Endothelial cell of umbilical vein (primary cell): ENCODE measurements around the gene TTYH3. TPM values are rescaled to one million over a fixed set of nuclear protein-coding genes. Genes with fewer than 3 reads are reported as not detected.
A peak's percentile ranks its signal among the peaks of the same experiment; 100 is the strongest.

Experiments
- BruUV-seq: library from RNA; stranded (reverse); fragments of 400-500 nt; replicated peaks from 2 replicates; lab custom pipeline; 2021; lab: Mats Ljungman, UMichigan
- CTCF ChIA-PET: fragments of 300-600, 350-600 bp; sonication (Branson Sonifier 250); formaldehyde crosslinking; loops from one replicate; lab custom pipeline; 2021; ENCODE audit warnings: antibody characterized with exemption, inconsistent platforms; lab: Charles Lee
- POLR2A ChIA-PET: fragments of 300-600, 350-600 bp; sonication (Branson Sonifier 250); formaldehyde crosslinking; loops from one replicate; lab custom pipeline; 2021; ENCODE audit warnings: antibody characterized with exemption, inconsistent platforms; lab: Charles Lee
- DNase-seq: peaks from one replicate; pipeline ENCODE4 v3.0.0-alpha.2; 2011; ENCODE audit warnings: low read depth, low spot score
- FAIRE-seq: peaks from 2 replicates; lab custom pipeline; 2011; peaks lifted over from hg19 to GRCh38; lab: Jason Lieb, UNC
- H2AFZ ChIP-seq: 2 replicates; pipeline ENCODE4 v1.6.0; 2012; ENCODE audit warnings: low read depth, low read length, control low read depth, inconsistent platforms
- H3K27ac ChIP-seq: 2 replicates; pipeline ENCODE4 v1.5.1; 2011; ENCODE audit warnings: low read depth, mild to moderate bottlenecking, control low read depth, low read length, moderate library complexity; ENCODE audit not compliant: insufficient read depth
- H3K27me3 ChIP-seq, 2 experiments: 2 replicates each; pipeline versions ENCODE4 v1.6.0 to v1.6.1; 2011; ENCODE audit warnings: low read length in 2 of 2, mixed read lengths in 1 of 2; ENCODE audit not compliant: control insufficient read depth in 2 of 2, insufficient read depth in 2 of 2
- H3K36me3 ChIP-seq, 2 experiments: 2 replicates in 1 of 2; 3 replicates in 1 of 2; pipeline ENCODE4 v1.5.1; 2011; ENCODE audit warnings: low read length in 2 of 2, mild to moderate bottlenecking in 1 of 2, moderate library complexity in 1 of 2; ENCODE audit not compliant: control insufficient read depth in 2 of 2, insufficient read depth in 2 of 2; ENCODE audit errors: extremely low read depth in 1 of 2
- H3K4me1 ChIP-seq: 3 replicates; pipeline ENCODE4 v1.5.1; 2011; ENCODE audit warnings: mild to moderate bottlenecking, low read length; ENCODE audit not compliant: control insufficient read depth, insufficient read depth; ENCODE audit errors: extremely low read depth
- H3K4me2 ChIP-seq: 2 replicates; pipeline ENCODE4 v1.6.1; 2011; ENCODE audit warnings: low read length, control low read depth, mixed read lengths; ENCODE audit not compliant: insufficient read depth
- H3K4me3 ChIP-seq, 3 experiments: fragments of 200-600 bp in 1 of 3; sonication (generic), shearing (Covaris generic) in 1 of 3; replicated peaks in 1 of 3; 2 replicates each; pipeline ENCODE4 v1.5.1; 2011 to 2016; ENCODE audit warnings: control low read depth in 3 of 3, low read length in 3 of 3, mild to moderate bottlenecking in 2 of 3, inconsistent platforms in 1 of 3, low read depth in 1 of 3, moderate library complexity in 1 of 3; ENCODE audit not compliant: insufficient read depth in 1 of 3
- H3K79me2 ChIP-seq: 2 replicates; pipeline ENCODE4 v1.6.0; 2012; ENCODE audit warnings: low read length, inconsistent platforms; ENCODE audit not compliant: control insufficient read depth, insufficient read depth
- H3K9ac ChIP-seq: replicated peaks from 2 replicates; pipeline ENCODE3; 2011; ENCODE audit warnings: low read length, control low read depth; ENCODE audit not compliant: insufficient read depth; ENCODE audit errors: extremely low read depth
- H3K9me1 ChIP-seq: replicated peaks from 3 replicates; pipeline ENCODE4 v1.6.0; 2011; ENCODE audit warnings: mild to moderate bottlenecking, low read length; ENCODE audit not compliant: control insufficient read depth, insufficient read depth; ENCODE audit errors: extremely low read depth
- H3K9me3 ChIP-seq: replicated peaks from 2 replicates; pipeline ENCODE4 v1.5.1; 2012; ENCODE audit warnings: low read length, inconsistent platforms; ENCODE audit not compliant: control insufficient read depth, insufficient read depth
- H4K20me1 ChIP-seq: replicated peaks from 2 replicates; pipeline ENCODE3; 2011; ENCODE audit warnings: mild to moderate bottlenecking, low read length; ENCODE audit not compliant: control insufficient read depth, insufficient read depth; ENCODE audit errors: extremely low read depth
- CTCF ChIP-seq, 2 donors: IDR thresholded peaks; 1 replicate in 1 of 2; 2 replicates in 1 of 2; pipeline ENCODE4 v1.5.1; 2011; ENCODE audit warnings: low read length in 2 of 2, mild to moderate bottlenecking in 2 of 2, moderate library complexity in 2 of 2, control low read depth in 1 of 2, inconsistent platforms in 1 of 2, low read depth in 1 of 2; ENCODE audit not compliant: insufficient read depth in 1 of 2; ENCODE audit errors: extremely low read depth in 1 of 2
- EZH2 ChIP-seq: IDR thresholded peaks from 2 replicates; pipeline ENCODE4 v1.6.1; 2012; ENCODE audit warnings: borderline replicate concordance, low read depth, mild to moderate bottlenecking, moderate library complexity, low read length, inconsistent platforms; ENCODE audit not compliant: severe bottlenecking
- FOS ChIP-seq: IDR thresholded peaks from 2 replicates; pipeline ENCODE4 v1.6.1; 2011; ENCODE audit warnings: mild to moderate bottlenecking, low read length, moderate library complexity, borderline replicate concordance; ENCODE audit not compliant: insufficient read depth
- GATA2 ChIP-seq: IDR thresholded peaks from 2 replicates; pipeline ENCODE4 v1.7.0; 2011; ENCODE audit warnings: low read depth, mild to moderate bottlenecking, moderate library complexity, mixed read lengths, low read length; ENCODE audit not compliant: insufficient read length, insufficient read depth
- JUN ChIP-seq: IDR thresholded peaks from 2 replicates; pipeline ENCODE4 v1.6.1; 2011; ENCODE audit warnings: borderline replicate concordance, low read depth; ENCODE audit not compliant: insufficient read length, insufficient read depth
- MAX ChIP-seq: IDR thresholded peaks from 2 replicates; pipeline ENCODE4 v1.6.1; 2011; ENCODE audit not compliant: insufficient read depth, insufficient read length
- MYC ChIP-seq: IDR thresholded peaks from one replicate; pipeline ENCODE4 v1.6.1; 2011; ENCODE audit warnings: mild to moderate bottlenecking, low read depth, low read length
- POLR2A ChIP-seq: IDR thresholded peaks from 2 replicates; pipeline ENCODE4 v1.6.1; 2012; ENCODE audit warnings: low read depth, mild to moderate bottlenecking, control low read depth, low read length
- POLR2AphosphoS5 ChIP-seq: IDR thresholded peaks from 2 replicates; pipeline ENCODE4 v1.6.1; 2012; ENCODE audit warnings: low read depth, mild to moderate bottlenecking, control low read depth, low read length, moderate library complexity; ENCODE audit not compliant: insufficient read depth
- dilution Hi-C: fragments of 300-500 bp; cut with MboI; formaldehyde crosslinking; loops from one replicate; pipeline ENCODE4 v1.15.0; 2019; ENCODE audit warnings: low sequenced_read_pairs; ENCODE audit not compliant: extremely low pct_ligation_motif_present
- intact Hi-C: fragments of 100-400 bp; cut with micrococcal nuclease; formaldehyde crosslinking; loops from one replicate; pipeline ENCODE4 v1.10.0; 2022
- polyA plus RNA-seq, 4 experiments: library from polyadenylated mRNA; depleted of rRNA in 3 of 4; stranded (reverse) in 3 of 4; unstranded in 1 of 4; fragments of >200 nt; gene quantifications; 2 replicates each; pipeline versions ENCODE4 v1.2.1 to v1.2.3, GENCODE V29; 2011 to 2012; ENCODE audit warnings: missing spikeins in 1 of 4
- total RNA-seq: library from RNA; stranded (reverse); gene quantifications from 2 replicates; pipeline ENCODE4 v1.2.3, GENCODE V29; 2021

The TTYH3 gene
- total and polyA plus RNA-seq, 2 donors (not counting 3 experiments of a cell fraction or from before 2014, with no cell fraction given) = 143 to 280 TPM

GRCh38 chr7:2626498-2627117 is 5.2 kb upstream of the TTYH3 start:
- no peaks in the 10 kb centered on the region for H3K36me3 ChIP-seq
- peak overlapping the region; percentile 5 for H3K4me2 ChIP-seq
- H3K27me3 ChIP-seq = no peaks in the 10 kb centered on the region
- peak overlapping the region; percentile 83 for H3K27ac ChIP-seq
- H3K9me1 ChIP-seq = no peaks in the 10 kb centered on the region
- H3K79me2 ChIP-seq = no peaks in the 10 kb centered on the region
- H3K4me1 ChIP-seq = peaks cover 24% of the 10 kb centered on the region
- FAIRE-seq (peak; percentile 97), DNase-seq (peak; percentile 87)
- TF ChIP-seq POLR2A (peak; percentile 37), MAX (no peak), POLR2AphosphoS5 (peak; percentile 68)
- no TSS peak for BruUV-seq
- dilution Hi-C loops = no loop called here
- H3K4me3 ChIP-seq = no peak overlapping the region
- peak overlapping the region; percentile 59 for H3K9ac ChIP-seq
- peak overlapping the region; percentile 36 for H2AFZ ChIP-seq
- H4K20me1 ChIP-seq = no peaks in the 10 kb centered on the region
- POLR2A ChIA-PET = interaction anchor here (0.8 to 1.0 kb wide), 2 partner anchors 15 to 272 kb away, joined by 3 to 6 read pairs; partner anchors contain the start of gene EIF3B
- no peaks in the 10 kb centered on the region for H3K9me3 ChIP-seq
- intact Hi-C loops = loop anchor here (2.0 kb wide), 1 partner anchor 14 kb away; no protein-coding TSS in a partner anchor
- CTCF ChIA-PET = interaction anchor here (1.0 to 1.6 kb wide), 5 partner anchors 16 to 44 kb away, joined by 3 to 8 read pairs (median 3); no protein-coding TSS in a partner anchor

GRCh38 chr7:2627258-2628129 is 4.3 kb upstream of the TTYH3 start:
- H3K9me3 ChIP-seq = no peaks in the 10 kb centered on the region
- FAIRE-seq = no peak
- peak overlapping the region; percentile 83 for H3K27ac ChIP-seq
- no peaks in the 10 kb centered on the region for H3K9me1 ChIP-seq
- POLR2A ChIA-PET = interaction anchor here (0.8 kb wide), 1 partner anchor 14 kb away, joined by 6 read pairs; no protein-coding TSS in a partner anchor
- intact Hi-C loops = loop anchor here (2.0 kb wide), 1 partner anchor 13 kb away; no protein-coding TSS in a partner anchor
- H3K4me1 ChIP-seq = peaks cover 24% of the 10 kb centered on the region
- DNase-seq = no peak
- no peaks in the 10 kb centered on the region for H3K36me3 ChIP-seq
- peaks cover 6% of the 10 kb centered on the region for H3K79me2 ChIP-seq
- no peaks in the 10 kb centered on the region for H3K27me3 ChIP-seq
- TF ChIP-seq FOS = no peak
- TF ChIP-seq JUN = no peak
- TF ChIP-seq MYC = no peak
- TF ChIP-seq POLR2A = no peak
- TF ChIP-seq MAX = no peak
- TF ChIP-seq POLR2AphosphoS5 = no peak
- no peak for TF ChIP-seq GATA2
- TF ChIP-seq CTCF (IDR thresholded peaks at IDR 0.05; ENCODE audit: extremely low read depth in 1 of 2, insufficient read depth in 1 of 2, low read depth in 1 of 2, low read length in 2 of 2) = no peak
- TF ChIP-seq EZH2 = no peak
- CTCF ChIA-PET = interaction anchor here (1.0 to 1.6 kb wide), 5 partner anchors 16 to 43 kb away, joined by 3 to 8 read pairs (median 3); no protein-coding TSS in a partner anchor
- H3K4me2 ChIP-seq = peak overlapping the region; percentile 5
- H2AFZ ChIP-seq = peak overlapping the region; percentile 36
- H3K9ac ChIP-seq = peak overlapping the region; percentile 59
- dilution Hi-C loops = no loop called here
- H4K20me1 ChIP-seq = no peaks in the 10 kb centered on the region
- BruUV-seq = no TSS peak
- no peak overlapping the region for H3K4me3 ChIP-seq
